Vagina (tissue), 2 donors: Measurements from ENCODE around the gene ATP6V1D.

Experiments
- CTCF ChIP-seq, 3 experiments: fragments of 450-650 bp in 2 of 3; fragments of 200-600 bp in 1 of 3; sonication (generic) in 1 of 3; IDR thresholded peaks; one replicate each; pipeline ENCODE4 v1.5.1; 2017 to 2019; ENCODE audit warnings: antibody characterized with exemption in 3 of 3, mild to moderate bottlenecking in 2 of 3, moderate library complexity in 2 of 3
- POLR2A ChIP-seq, 2 donors: fragments of 450-650 bp; IDR thresholded peaks; one replicate each; pipeline ENCODE4 v1.6.1; 2017; ENCODE audit warnings: antibody characterized with exemption in 2 of 2, mild to moderate bottlenecking in 2 of 2, moderate library complexity in 2 of 2
- POLR2AphosphoS5 ChIP-seq, 2 donors: sonication (generic); formaldehyde crosslinking; IDR thresholded peaks; one replicate each; pipeline ENCODE4 v1.9.0; 2017; ENCODE audit warnings: antibody characterized with exemption in 2 of 2, mild to moderate bottlenecking in 2 of 2, low read depth in 1 of 2; ENCODE audit not compliant: insufficient read depth in 1 of 2

DNA sequence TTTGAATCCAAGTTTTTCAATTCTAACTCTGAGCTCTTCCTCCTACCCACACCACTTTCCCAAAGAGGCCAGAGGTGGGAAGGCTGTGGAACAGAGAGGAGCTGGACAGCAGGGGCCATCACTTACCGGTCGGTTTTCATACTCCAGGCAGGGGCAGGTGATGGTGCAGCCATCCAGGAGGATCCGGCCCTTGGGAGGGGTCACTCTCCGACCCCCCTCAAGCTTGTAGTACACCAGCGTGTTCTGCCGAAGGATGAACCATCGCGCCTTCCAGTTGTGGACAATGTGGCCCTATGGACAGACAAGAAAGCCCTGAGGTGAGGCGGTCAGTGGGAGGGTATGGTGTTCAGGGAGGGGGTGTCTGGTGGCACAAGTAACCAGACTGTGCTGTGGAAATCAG is 37.9 kb upstream of the ATP6V1D start:
- TF ChIP-seq CTCF (IDR thresholded peaks at IDR 0.05), result no peak
- TF ChIP-seq POLR2A (IDR thresholded peaks at IDR 0.05), result no peak
- TF ChIP-seq POLR2AphosphoS5 (IDR thresholded peaks at IDR 0.05; ENCODE audit: insufficient read depth in 1 of 2, low read depth in 1 of 2), result no peak
